Brain microvascular endothelial cell (primary cell): ENCODE measurements around the gene ELOVL4.

ENCODE experiments used
- DNase-seq: peaks from one replicate; pipeline ENCODE4 v3.0.0-alpha.2; 2020
- H3K27ac ChIP-seq: fragments of 250-450 bp; sonication (Bioruptor Pico); 2 replicates; pipeline ENCODE4 v1.5.1; 2020; ENCODE audit warnings: mild to moderate bottlenecking, moderate library complexity
- H3K27me3 ChIP-seq: fragments of 250-450 bp; sonication (Bioruptor Pico); replicated peaks from 2 replicates; pipeline ENCODE4 v1.5.1; 2020; ENCODE audit warnings: mild to moderate bottlenecking
- H3K36me3 ChIP-seq: fragments of 250-450 bp; sonication (Bioruptor Pico); replicated peaks from 2 replicates; pipeline ENCODE4 v1.5.1; 2020; ENCODE audit warnings: mild to moderate bottlenecking
- H3K4me3 ChIP-seq: 2 replicates; pipeline ENCODE4 v1.5.1; 2011; ENCODE audit warnings: low read depth, mild to moderate bottlenecking, control low read depth, low read length, moderate library complexity
- CTCF ChIP-seq: IDR thresholded peaks from 2 replicates; pipeline ENCODE4 v1.5.1; 2011; ENCODE audit warnings: low read depth, mild to moderate bottlenecking, moderate library complexity, low read length, control low read depth, inconsistent platforms; ENCODE audit errors: missing control alignments
- in situ Hi-C: cut with HindIII; loops from 2 replicates; pipeline ENCODE4 v1.10.0; 2017; ENCODE audit warnings: low sequenced_read_pairs, low pct_ligation_motif_present

Gene ELOVL4

GRCh38 chr6:79947191-79948186 is at the start of gene ELOVL4:
ELOVL4 (minus strand) TSS chr6:79947553; CDS start chr6:79947279, 274 bp downstream.
- Histone ChIP-seq H3K27ac (no peak within 1 kb of the TSS), H3K4me3 (peak within 1 kb of the TSS; percentile 79), H3K36me3 (no peaks in the 10 kb centered on the region), H3K27me3 (no peaks in the 10 kb centered on the region)
- in situ Hi-C loops, result no loop called here
- TF ChIP-seq CTCF, result no peak
- peak; percentile 71 for DNase-seq

- Histone ChIP-seq H3K27ac (no peak overlapping the region), H3K4me3 (no peak overlapping the region), H3K27me3 (no peaks in the 10 kb centered on the region), H3K36me3 (no peaks in the 10 kb centered on the region)
- DNase-seq, result no peak
- TF ChIP-seq CTCF, result no peak
- in situ Hi-C loops, result no loop called here
Measured at GRCh38 chr6:79993911-79994309, 46.6 kb upstream of the ELOVL4 start.

GRCh38 chr6:79993012-79993910 is 45.9 kb upstream of the ELOVL4 start:
- Histone ChIP-seq H3K27ac (no peak overlapping the region), H3K27me3 (no peaks in the 10 kb centered on the region), H3K36me3 (no peaks in the 10 kb centered on the region), H3K4me3 (no peak overlapping the region)
- in situ Hi-C loops, result no loop called here
- DNase-seq, result no peak
- TF ChIP-seq CTCF, result no peak

GRCh38 chr6:79989641-79990040 is 42.3 kb upstream of the ELOVL4 start:
- no peak for DNase-seq
- Histone ChIP-seq H3K4me3 (no peak overlapping the region), H3K36me3 (no peaks in the 10 kb centered on the region), H3K27me3 (no peaks in the 10 kb centered on the region), H3K27ac (no peak overlapping the region)
- TF ChIP-seq CTCF, result no peak
- in situ Hi-C loops, result no loop called here

- no peak for DNase-seq
- Histone ChIP-seq H3K27ac (no peak overlapping the region), H3K27me3 (no peaks in the 10 kb centered on the region), H3K4me3 (no peak overlapping the region), H3K36me3 (no peaks in the 10 kb centered on the region)
- no peak for TF ChIP-seq CTCF
- in situ Hi-C loops, result no loop called here
Measured at GRCh38 chr6:79985128-79985527, 37.8 kb upstream of the ELOVL4 start.
